Adrenal gland (tissue), 12 donors: ENCODE data around the gene POLE3. TPM values are rescaled to one million over a fixed set of nuclear protein-coding genes. Genes with fewer than 3 reads are reported as not detected.

Experiments used
- DNase-seq, 7 donors: peaks; one replicate each; pipeline ENCODE4 v3.0.0-alpha.2; 2019 to 2020
- H3K27ac ChIP-seq, 5 donors: fragments of 200-600 bp; sonication (generic) in 4 of 5; 1 replicate in 3 of 5; 2 replicates in 2 of 5; pipeline versions ENCODE4 v1.5.1 to v1.8.0; 2016 to 2020; ENCODE audit warnings: mild to moderate bottlenecking in 1 of 5
- H3K27me3 ChIP-seq: fragments of 200-600 bp; 2 replicates; pipeline ENCODE4 v1.8.0; 2021
- H3K36me3 ChIP-seq, 2 donors: fragments of 200-600 bp; replicated peaks in 1 of 2; 1 replicate in 1 of 2; 2 replicates in 1 of 2; pipeline versions ENCODE4 v1.5.1 to v1.8.0; 2018 to 2022
- H3K4me1 ChIP-seq, 2 donors: fragments of 200-600 bp; replicated peaks in 1 of 2; 1 replicate in 1 of 2; 2 replicates in 1 of 2; pipeline versions ENCODE4 v1.5.1 to v1.8.0; 2018 to 2021
- H3K4me3 ChIP-seq, 4 donors: fragments of 200-600 bp; sonication (generic) in 3 of 4; one replicate each; pipeline ENCODE4 v1.5.1; 2016 to 2018
- H3K9me3 ChIP-seq, 3 donors: fragments of 200-600 bp; sonication (generic) in 1 of 3; replicated peaks in 1 of 3; 1 replicate in 2 of 3; 2 replicates in 1 of 3; pipeline versions ENCODE4 v1.5.1 to v1.8.0; 2016 to 2021
- POLR2A ChIP-seq, 2 donors: fragments of 450-650 bp; IDR thresholded peaks; one replicate each; pipeline ENCODE4 v1.6.1; 2017; ENCODE audit warnings: antibody characterized with exemption in 2 of 2, mild to moderate bottlenecking in 2 of 2, moderate library complexity in 1 of 2
- WGBS, 4 donors: extraction: QIAGEN DNeasy Blood & Tissue Kit in 2 of 4; methylation state at CpG; one replicate each; pipeline versions ENCODE4 v1.1.5 to v1.1.7; 2013 to 2017; 5-methylcytosine and 5-hydroxymethylcytosine counted together
- intact Hi-C, 2 donors: fragments of 100-400 bp; cut with DNase I; formaldehyde crosslinking; loops; one replicate each; pipeline versions ENCODE4 v1.14.1 to v1.15.0; 2022 to 2023
- polyA plus RNA-seq, 3 donors: library from polyadenylated mRNA; stranded (reverse); fragments of 200-250 nt in 2 of 3; fragments of 350-450 nt in 1 of 3; fragmentation: Illumina TruSeq in 1 of 3; extraction: RNeasy Lipid Tissue Mini Kit (QIAGEN cat#74804) in 1 of 3; gene quantifications; one replicate each; pipeline ENCODE4 v1.2.3, GENCODE V29; 2013 to 2014
- total RNA-seq, 9 donors: library from RNA; depleted of rRNA in 4 of 9; stranded (reverse); fragments of >200 nt in 4 of 9; fragments of 120-200 nt in 1 of 9; fragmentation: NEBNext Ultra II Directional in 1 of 9; extraction: Animal tissue kit (Norgen Biotek cat#: 25700) in 1 of 9; gene quantifications; one replicate each; pipeline versions ENCODE4 v1.1.0 to v1.2.4, GENCODE V29; 2013 to 2023
- TF ChIP-seq, protein P1 (sequence below), 6 experiments: fragments of 450-650 bp in 4 of 6; fragments of 200-600 bp in 2 of 6; sonication (generic) in 1 of 6; IDR thresholded peaks; 1 replicate in 5 of 6; 2 replicates in 1 of 6; pipeline versions ENCODE4 v1.5.1 to v1.8.0; 2016 to 2021; ENCODE audit warnings: antibody characterized with exemption in 6 of 6, mild to moderate bottlenecking in 2 of 6, moderate library complexity in 1 of 6
- donor health status: healthy with polysubstance abuse.
- donor health status: Bipolar disorder and iron deficiency.
- donor health status: DM: yes; HTN: yes; CAD: no.
- donor health status: DM: no; HTN: no; CAD: no.
- donor health status: DM: no; HTN: no; CAD: no.
- donor health status: DM: yes; HTN: yes; CAD: no.

POLE3 gene
- total and polyA plus RNA-seq, 12 donors = 14.9 to 79.1 (median 42.5) TPM

DNA sequence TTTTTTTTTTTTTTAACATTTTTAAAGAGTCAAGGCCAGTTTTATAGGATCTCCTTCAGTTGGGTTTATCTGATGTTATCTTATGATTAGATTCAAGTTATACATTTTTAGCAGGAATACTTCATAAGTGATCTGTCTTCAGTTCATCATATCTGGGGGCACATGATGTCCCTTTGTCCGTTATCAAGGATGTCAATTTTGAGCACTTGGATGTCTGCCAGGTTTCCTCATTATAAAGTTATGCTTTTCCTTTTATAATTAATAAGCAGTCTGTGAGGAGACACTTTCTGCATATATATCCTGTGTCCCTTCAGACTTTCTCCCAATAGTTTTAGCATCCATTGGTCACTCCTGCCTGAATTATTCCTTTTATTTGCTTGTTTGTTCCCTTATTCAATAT, 45.5 kb downstream of the POLE3 start:
- TF ChIP-seq, protein P1, sequence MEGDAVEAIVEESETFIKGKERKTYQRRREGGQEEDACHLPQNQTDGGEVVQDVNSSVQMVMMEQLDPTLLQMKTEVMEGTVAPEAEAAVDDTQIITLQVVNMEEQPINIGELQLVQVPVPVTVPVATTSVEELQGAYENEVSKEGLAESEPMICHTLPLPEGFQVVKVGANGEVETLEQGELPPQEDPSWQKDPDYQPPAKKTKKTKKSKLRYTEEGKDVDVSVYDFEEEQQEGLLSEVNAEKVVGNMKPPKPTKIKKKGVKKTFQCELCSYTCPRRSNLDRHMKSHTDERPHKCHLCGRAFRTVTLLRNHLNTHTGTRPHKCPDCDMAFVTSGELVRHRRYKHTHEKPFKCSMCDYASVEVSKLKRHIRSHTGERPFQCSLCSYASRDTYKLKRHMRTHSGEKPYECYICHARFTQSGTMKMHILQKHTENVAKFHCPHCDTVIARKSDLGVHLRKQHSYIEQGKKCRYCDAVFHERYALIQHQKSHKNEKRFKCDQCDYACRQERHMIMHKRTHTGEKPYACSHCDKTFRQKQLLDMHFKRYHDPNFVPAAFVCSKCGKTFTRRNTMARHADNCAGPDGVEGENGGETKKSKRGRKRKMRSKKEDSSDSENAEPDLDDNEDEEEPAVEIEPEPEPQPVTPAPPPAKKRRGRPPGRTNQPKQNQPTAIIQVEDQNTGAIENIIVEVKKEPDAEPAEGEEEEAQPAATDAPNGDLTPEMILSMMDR (IDR thresholded peaks at IDR 0.05) = no peak
- no peak for TF ChIP-seq POLR2A (IDR thresholded peaks at IDR 0.05)
- intact Hi-C loops = no loop called here
- DNase-seq = no peak
- Histone ChIP-seq H3K36me3 (no peaks in the 10 kb centered on the region), H3K27me3 (no peaks in the 10 kb centered on the region), H3K9me3 (no peaks in the 10 kb centered on the region), H3K4me1 (peaks cover 6 to 11% of the 10 kb centered on the region in 2 donors), H3K4me3 (no peak overlapping the region), H3K27ac (peak overlapping the region in 1 of 5 donors; percentile 37)
- 14 to 37% (median 23%) methylated on average over 1 of the region's 1 CpG for WGBS, 4 donors

DNA sequence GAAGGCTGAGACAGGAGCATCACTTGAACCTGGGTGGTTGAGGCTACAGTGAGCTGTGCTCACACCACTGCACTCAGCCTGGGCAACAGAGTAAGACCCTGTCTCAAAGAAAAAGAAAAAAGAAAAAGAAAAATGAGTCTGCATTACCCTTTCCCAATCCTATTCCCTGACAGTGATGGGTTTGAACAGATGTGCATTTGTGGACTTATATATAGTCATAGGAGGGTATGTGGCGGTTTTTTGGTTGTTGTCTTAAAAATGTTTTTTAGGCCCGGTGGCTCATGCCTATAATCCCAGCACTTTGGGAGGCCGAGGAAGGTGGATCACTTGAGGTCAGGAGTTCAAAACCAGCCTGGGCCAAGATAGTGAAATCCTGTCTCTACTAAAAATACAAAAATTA, 47.1 kb downstream of the POLE3 start:
- Histone ChIP-seq H3K4me1 (peaks cover 6 to 11% of the 10 kb centered on the region in 2 donors), H3K36me3 (no peaks in the 10 kb centered on the region), H3K9me3 (no peaks in the 10 kb centered on the region), H3K27ac (no peak overlapping the region), H3K27me3 (no peaks in the 10 kb centered on the region), H3K4me3 (no peak overlapping the region)
- no peak for TF ChIP-seq POLR2A (IDR thresholded peaks at IDR 0.05)
- TF ChIP-seq, protein P1 (IDR thresholded peaks at IDR 0.05) = no peak
- WGBS, 4 donors = 68 to 93% (median 89%) methylated on average over 3 of the region's 3 CpGs
- no peak for DNase-seq
- intact Hi-C loops = no loop called here

DNA sequence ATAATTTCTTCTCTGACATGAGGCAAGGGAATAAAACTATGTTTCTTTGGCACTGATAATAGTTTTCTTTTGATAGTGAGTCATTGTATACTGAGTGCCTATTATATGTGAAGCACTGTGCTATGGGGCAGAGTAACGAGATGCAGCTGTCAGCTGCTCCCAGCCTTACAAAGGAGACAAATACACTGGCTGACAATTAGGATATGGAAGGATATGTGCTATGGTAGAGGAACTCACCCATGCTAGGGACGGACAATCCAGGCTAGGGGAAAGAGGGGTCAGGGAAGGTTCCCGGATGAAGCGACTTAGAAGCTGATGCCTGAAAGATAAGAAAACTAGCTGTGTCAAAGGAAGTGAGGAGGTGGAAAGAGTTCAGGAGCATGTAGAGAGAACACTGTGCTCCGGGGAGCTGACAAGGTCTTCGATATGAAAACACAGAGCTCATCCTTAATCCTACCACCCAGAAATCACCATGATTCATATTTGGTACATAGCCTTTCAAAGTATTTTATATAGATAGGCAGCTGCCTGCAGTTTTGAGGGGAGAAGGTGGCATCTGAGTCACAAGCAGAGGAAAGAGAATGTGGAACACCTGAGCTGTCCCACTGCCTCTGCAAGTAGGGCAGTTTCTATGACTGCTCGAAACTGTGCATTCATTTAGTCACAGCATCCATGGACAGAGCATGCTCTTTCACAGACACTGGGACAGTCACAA, 49.0 kb downstream of the POLE3 start:
- intact Hi-C loops = no loop called here

DNA sequence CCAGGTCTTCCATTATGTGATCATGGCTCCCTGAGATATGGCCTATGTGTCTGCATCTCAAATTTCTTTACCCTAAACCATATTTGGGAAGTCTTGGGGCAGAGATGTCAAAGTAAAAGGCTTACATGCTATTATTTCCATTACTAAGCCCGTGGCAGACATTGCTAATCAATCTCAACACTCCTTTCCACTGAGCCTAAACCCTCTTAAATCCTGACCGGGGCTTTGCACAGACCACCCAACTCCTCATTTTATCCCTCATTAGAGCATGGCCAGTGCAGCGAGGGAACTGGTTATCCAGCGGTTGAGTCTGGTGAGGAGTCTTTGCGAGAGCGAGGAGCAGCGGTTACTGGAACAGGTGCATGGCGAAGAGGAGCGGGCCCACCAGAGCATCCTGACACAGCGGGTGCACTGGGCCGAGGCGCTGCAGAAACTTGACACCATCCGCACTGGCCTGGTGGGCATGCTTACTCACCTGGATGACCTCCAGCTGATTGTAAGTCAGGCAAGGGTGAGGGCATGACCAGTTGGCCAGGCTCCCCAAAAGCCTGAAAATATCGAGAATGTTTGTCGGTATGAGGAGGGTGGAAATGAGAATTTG, 50.1 kb downstream of the POLE3 start:
- no peak overlapping the region for H3K27ac ChIP-seq
- 88 to 95% (median 91%) methylated on average over 14 to 15 of the region's 15 CpGs for WGBS, 4 donors
- no peak overlapping the region for H3K4me3 ChIP-seq
- no peak for DNase-seq
- intact Hi-C loops = no loop called here
- TF ChIP-seq, protein P1 (IDR thresholded peaks at IDR 0.05) = no peak
- TF ChIP-seq POLR2A (IDR thresholded peaks at IDR 0.05) = no peak
- no peaks in the 10 kb centered on the region for H3K36me3 ChIP-seq
- peaks cover 5 to 9% of the 10 kb centered on the region in 2 donors for H3K4me1 ChIP-seq
- H3K27me3 ChIP-seq = no peaks in the 10 kb centered on the region
- no peaks in the 10 kb centered on the region for H3K9me3 ChIP-seq

More for the DNA sequence above, 49.0 kb downstream of the POLE3 start:
- Histone ChIP-seq H3K9me3 (no peaks in the 10 kb centered on the region), H3K27me3 (no peaks in the 10 kb centered on the region), H3K36me3 (no peaks in the 10 kb centered on the region), H3K4me1 (peaks cover 6 to 11% of the 10 kb centered on the region in 2 donors), H3K4me3 (no peak overlapping the region), H3K27ac (no peak overlapping the region)
- no peak for TF ChIP-seq POLR2A (IDR thresholded peaks at IDR 0.05)
- TF ChIP-seq, protein P1 (IDR thresholded peaks at IDR 0.05) = no peak
- WGBS, 4 donors = 51 to 66% (median 54%) methylated on average over 7 of the region's 7 CpGs
- no peak for DNase-seq
